ENCODE measurements around the gene PARP3. TPM values are rescaled to one million over a fixed set of nuclear protein-coding genes. Genes with fewer than 3 reads are reported as not detected.

Gene PARP3
- polyA plus RNA-seq, 12 donors = 3.2 to 10.7 (median 5.4) TPM; not detected in 1

- no peak for DNase-seq
Observed at GRCh38 chr3:51933471-51934138, 8.6 kb upstream of the PARP3 start.

DNA sequence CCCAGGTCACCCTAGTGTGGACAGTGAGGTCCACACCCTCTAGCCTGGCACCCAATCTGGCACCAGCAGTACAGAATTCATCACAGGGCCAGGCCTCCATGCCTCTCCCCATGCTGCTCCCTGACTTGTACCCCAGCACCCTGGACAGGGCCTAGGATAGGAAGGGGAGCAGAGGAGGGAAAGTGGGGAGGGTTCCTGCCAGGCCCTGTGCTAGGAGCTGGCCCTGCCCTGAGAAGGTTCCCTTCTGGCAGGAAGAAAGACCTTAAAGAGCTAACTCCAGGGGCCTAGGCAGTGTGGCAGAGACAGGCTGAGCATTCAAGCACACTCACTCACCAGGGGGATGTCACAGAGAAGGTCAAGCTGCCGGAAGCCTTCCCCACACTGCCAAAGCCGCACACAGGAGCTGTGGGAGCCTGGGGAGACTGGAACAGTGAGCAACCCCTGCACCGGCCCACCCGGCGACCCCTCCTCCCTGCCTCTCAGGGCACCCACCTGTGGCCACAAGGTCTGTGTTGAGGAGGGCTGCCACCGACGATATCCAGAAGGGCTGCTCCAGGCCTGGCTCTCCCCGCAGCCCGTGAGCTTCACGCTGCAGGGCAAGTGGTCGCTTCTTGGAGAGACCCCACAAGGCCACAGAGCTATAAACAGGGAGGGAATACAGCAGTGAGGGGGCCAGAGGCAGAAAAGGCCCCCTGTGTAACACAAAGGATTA, 7.9 kb upstream of the PARP3 start:
- no peak for DNase-seq

- DNase-seq = no peak
Observed at GRCh38 chr3:51934991-51935885, 6.9 kb upstream of the PARP3 start.

DNA sequence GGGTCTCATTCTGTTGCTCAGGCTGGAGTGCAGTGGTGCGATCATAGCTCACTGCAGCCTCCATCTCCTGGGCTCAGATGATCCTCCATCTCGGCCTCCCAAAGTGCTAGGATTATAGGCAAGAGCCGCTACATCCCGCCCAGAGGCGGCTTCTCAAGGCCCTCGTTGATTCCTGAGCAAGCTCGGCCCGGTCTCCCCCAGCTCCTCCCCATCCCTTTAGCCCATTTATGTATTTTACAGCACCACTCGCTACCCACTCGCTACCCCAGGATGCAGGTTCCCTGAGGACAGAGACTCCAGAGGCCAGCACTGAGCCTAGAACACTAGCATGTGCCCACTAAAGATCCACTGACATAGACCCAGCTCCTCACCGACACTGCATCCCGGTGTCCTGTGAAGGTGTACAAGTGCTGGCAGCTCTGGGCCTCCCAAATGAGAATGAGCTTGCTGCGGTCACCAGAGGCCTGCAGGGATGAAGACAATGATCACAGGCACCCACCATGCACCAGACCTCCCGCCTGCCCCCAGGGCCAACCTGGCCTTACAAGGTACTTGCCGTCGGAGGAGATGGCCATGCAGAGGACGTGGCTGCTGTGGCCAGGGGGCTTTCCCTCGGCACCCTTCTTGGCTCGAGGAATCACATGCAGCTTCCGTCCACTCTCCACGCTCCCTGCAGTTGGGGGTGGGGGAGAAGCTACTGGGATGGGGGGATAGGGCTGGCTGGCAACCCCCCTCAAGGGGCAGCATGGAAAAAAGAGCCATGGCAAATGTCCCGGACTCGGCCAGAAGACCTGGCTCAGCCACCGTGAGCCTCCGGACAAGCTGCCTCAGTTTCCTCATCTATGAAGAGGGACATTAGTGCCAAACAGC, 6.0 kb upstream of the PARP3 start:
- DNase-seq = no peak

DNA sequence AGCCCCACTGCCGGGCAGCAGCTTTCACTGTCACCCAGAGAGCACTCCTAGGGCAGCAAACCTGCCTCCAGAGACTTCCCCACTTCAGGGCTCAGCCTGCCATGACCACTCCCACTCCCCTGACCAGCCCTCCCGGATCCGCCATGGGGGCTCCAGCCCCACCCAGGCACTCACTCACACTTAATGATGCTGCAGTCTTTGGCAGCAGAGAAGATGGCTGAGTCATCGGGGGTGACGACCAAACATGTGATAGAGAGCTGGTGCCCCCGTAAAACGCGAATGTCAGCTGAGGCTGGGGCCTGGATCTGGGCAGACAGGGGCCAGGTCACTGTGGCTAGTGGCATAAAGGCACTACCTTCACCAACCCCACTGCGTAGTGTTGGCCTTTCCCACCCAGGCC, 5.1 kb upstream of the PARP3 start:
- no peak for DNase-seq

GRCh38 chr3:51937611-51938450, 4.3 kb upstream of the PARP3 start:
- DNase-seq = no peak

GRCh38 chr3:51938780-51939425, 3.3 kb upstream of the PARP3 start:
- DNase-seq = no peak

DNA sequence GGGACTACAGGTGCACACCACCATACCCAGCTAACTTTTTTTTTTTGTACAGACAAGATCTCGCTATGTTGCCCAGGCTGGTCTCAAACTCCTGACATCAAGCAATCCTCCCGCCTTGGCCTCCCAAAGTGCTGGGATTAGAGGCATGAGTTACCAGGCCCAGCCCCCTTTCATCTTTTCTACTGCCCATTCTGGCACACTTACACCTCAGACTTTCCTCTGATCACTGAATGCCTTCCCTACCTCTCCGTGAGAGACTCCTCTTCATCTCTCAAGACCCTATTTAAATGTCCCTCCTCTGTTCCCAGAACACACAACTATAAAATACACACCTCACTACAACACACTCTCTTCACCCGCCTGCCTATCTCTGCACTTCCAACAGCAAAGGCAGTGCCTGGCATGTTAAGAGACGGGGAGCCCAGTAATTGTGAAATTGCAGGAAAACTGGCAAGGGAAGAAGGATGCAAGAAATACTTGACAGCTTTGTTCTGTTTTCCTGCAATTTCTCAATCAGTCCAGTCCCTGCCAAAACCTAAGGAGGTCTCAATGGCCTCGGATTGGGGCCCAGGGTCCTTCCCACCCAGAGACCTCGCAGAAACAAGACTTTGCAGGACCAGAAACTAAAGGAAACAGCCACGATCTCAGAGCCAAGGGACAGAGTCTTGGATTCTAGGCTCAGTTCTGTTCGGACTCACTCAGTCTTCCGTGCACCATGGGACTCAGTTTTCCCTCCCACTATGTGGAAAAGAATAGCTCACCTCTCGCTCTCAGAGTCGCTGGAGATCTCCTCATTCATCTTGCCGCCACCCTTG, 1.3 kb upstream of the PARP3 start:
- DNase-seq = no peak

GRCh38 chr3:51941463-51941797, 733 bp upstream of the PARP3 start:
- no peak for DNase-seq

- no peak for DNase-seq
Observed at GRCh38 chr3:51942603-51943450, 664 bp downstream of the PARP3 start.

DNA sequence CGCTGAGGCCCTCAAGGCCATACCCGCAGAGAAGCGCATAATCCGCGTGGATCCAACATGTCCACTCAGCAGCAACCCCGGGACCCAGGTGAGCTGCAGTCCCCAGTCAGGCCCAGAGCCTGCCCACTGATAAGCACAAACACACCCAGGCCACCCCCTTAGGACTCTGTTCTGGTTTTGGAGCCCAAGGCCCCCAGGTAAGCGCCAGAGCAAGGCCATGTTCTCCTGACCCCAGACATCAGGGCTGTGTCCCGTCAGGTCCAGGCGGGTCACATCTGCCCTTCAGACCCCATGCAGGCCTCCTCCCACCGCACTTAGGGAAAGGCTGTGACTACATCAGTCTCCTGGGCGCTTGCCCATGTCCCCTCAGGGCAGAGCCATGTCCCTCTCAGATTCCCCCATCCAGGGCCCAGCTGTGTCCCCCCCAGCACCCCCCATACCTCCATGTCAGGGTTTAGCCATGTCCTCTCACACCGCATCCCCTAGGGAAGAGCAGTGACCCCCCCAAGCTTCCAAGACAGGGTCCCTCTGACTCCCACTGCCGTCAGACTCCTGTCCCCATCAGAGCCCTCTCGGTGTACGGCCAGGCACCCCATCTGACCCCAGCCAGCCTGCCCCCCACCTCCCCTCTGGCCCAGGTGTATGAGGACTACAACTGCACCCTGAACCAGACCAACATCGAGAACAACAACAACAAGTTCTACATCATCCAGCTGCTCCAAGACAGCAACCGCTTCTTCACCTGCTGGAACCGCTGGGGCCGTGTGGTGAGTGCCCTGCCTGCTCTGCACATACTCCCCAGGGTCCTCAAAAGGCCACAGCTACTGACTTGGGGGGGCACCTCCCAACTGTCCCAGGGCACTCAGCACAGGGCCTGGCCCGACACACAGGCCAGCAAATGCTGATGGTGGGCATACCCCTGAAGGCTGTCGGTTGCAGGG, 1.6 kb downstream of the PARP3 start:
- no peak for DNase-seq

DNA sequence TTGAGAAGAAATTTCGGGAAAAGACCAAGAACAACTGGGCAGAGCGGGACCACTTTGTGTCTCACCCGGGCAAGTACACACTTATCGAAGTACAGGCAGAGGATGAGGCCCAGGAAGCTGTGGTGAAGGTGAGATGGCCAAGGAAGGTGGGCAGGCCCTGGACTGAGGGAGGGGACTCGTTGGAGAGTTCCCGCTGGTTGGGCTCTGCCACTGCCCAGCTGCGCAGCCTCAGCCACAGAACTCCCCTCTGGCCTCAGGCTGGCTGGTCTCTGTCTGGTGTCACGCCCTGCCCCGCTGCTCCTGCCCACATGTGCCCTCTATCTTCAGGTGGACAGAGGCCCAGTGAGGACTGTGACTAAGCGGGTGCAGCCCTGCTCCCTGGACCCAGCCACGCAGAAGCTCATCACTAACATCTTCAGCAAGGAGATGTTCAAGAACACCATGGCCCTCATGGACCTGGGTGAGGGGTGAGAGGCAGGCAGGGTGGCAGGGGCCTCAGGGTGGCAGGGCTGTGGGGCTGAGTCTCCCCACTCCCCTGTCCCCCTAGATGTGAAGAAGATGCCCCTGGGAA, 2.4 kb downstream of the PARP3 start:
- no peak for DNase-seq

GRCh38 chr3:51945031-51945840, 3.1 kb downstream of the PARP3 start:
- no peak for DNase-seq

- DNase-seq = no peak
Observed at GRCh38 chr3:51945926-51946705, 4.0 kb downstream of the PARP3 start.

DNA sequence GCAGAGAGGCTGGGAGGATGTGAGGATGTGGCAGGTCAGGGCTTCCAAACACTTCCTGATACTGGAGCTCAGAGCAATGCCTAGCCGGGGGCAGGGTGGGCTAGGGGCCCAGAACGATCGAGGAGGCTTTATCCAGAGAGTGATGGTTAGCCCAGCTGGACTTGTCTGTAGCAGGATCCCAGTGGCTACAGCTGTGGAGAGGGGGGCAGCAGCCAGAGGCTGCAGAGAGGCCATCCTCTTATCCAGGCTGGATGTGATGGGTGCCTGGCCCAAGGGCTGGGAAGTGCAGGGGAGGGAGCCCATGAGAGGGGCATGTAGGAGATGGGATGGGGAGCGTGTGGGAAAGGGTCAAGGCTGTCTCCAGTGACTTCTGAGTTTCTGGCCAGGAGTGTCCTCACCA, 4.6 kb downstream of the PARP3 start:
- DNase-seq = no peak

Data from muscle of arm (tissue), 12 donors.